GM12891 (cell line): Measurements from ENCODE around the gene THNSL1.

Experiments used
- PAX5 ChIP-seq: IDR thresholded peaks from 2 replicates; pipeline ENCODE4 v1.6.1; 2011; ENCODE audit warnings: low read length, moderate library complexity, mild to moderate bottlenecking; ENCODE audit not compliant: insufficient read depth, severe bottlenecking
- POLR2A ChIP-seq: IDR thresholded peaks from 2 replicates; pipeline ENCODE4 v1.6.1; 2011; ENCODE audit warnings: low read depth, low read length, control low read depth
- POLR2AphosphoS5 ChIP-seq: IDR thresholded peaks from 2 replicates; pipeline ENCODE4 v1.6.1; 2011; ENCODE audit warnings: low read depth, low read length, control low read depth
- SPI1 ChIP-seq: IDR thresholded peaks from 2 replicates; pipeline ENCODE4 v1.6.1; 2011; ENCODE audit warnings: low read depth, low read length, control low read depth
- TAF1 ChIP-seq: IDR thresholded peaks from 2 replicates; pipeline ENCODE4 v1.6.1; 2011; ENCODE audit warnings: low read depth, low read length, control low read depth

GRCh38 chr10:25016376-25017153 is at the start of gene THNSL1:
- TF ChIP-seq POLR2A: peak; percentile 77
- peak; percentile 89 for TF ChIP-seq POLR2AphosphoS5
- no peak for TF ChIP-seq PAX5
- TF ChIP-seq SPI1: no peak
- peak; percentile 65; the same call in 1 of the 2 replicates for TF ChIP-seq TAF1
